GM12878 (cell line): Measurements from ENCODE around the gene SLC19A1. TPM values are rescaled to one million over a fixed set of nuclear protein-coding genes. Genes with fewer than 3 reads are reported as not detected.

Experiments used
- ATAC-seq: fragments of 200-7000 bp; cut with Tn5 transposase; 3 replicates; pipeline ENCODE4 v1.9.1; 2020; ENCODE audit warnings: mild to moderate bottlenecking, moderate library complexity
- BruUV-seq: library from RNA; stranded (reverse); fragments of 400-500 nt; replicated peaks from 2 replicates; lab custom pipeline; 2021; lab: Mats Ljungman, UMichigan
- CTCF ChIA-PET: fragments of 300-600 bp; sonication (Branson Sonifier 250); formaldehyde crosslinking; extraction: SDS; loops from one replicate; lab custom pipeline; 2021; ENCODE audit warnings: inconsistent platforms; lab: Yijun Ruan, JAX
- POLR2A ChIA-PET: fragments of 350-600 bp; formaldehyde crosslinking; extraction: SDS; loops from one replicate; lab custom pipeline; 2021; ENCODE audit warnings: inconsistent platforms; lab: Charles Lee
- RAD21 ChIA-PET: fragments of 300-600 bp; sonication (Branson Sonifier 250); formaldehyde crosslinking; loops from one replicate; lab custom pipeline; 2023; ENCODE audit warnings: antibody characterized with exemption; ENCODE audit not compliant: unreplicated experiment; lab: Charles Lee
- SMC1A ChIA-PET: fragments of 300-600 bp; sonication (Branson Sonifier 250); formaldehyde crosslinking; loops from one replicate; lab custom pipeline; 2023; ENCODE audit not compliant: unreplicated experiment, uncharacterized antibody; lab: Charles Lee
- DNase-seq: peaks from one replicate; pipeline ENCODE4 v3.0.0-alpha.2; 2011; ENCODE audit warnings: low read depth, low spot score
- FAIRE-seq: peaks from 3 replicates; lab custom pipeline; 2011; peaks lifted over from hg19 to GRCh38; lab: Jason Lieb, UNC
- H2AFZ ChIP-seq: 2 replicates; pipeline ENCODE4 v1.6.0; 2011; ENCODE audit warnings: low read depth, low read length, control low read depth; ENCODE audit not compliant: control insufficient read depth
- H3K27ac ChIP-seq: 2 replicates; pipeline ENCODE4 v1.5.1; 2011; ENCODE audit warnings: control low read depth; ENCODE audit not compliant: control insufficient read depth, insufficient read depth
- H3K27me3 ChIP-seq, 2 experiments: replicated peaks in 1 of 2; 2 replicates each; pipeline versions ENCODE4 v1.6.0 to v1.6.1; 2011; ENCODE audit warnings: low read length in 1 of 2; ENCODE audit not compliant: control insufficient read depth in 2 of 2, insufficient read depth in 2 of 2
- H3K36me3 ChIP-seq, 2 experiments: 2 replicates each; pipeline ENCODE4 v1.5.1; 2011; ENCODE audit warnings: low read length in 1 of 2; ENCODE audit not compliant: control insufficient read depth in 2 of 2, insufficient read depth in 2 of 2
- H3K4me1 ChIP-seq: 2 replicates; pipeline ENCODE4 v1.6.1; 2011; ENCODE audit warnings: mild to moderate bottlenecking, low read length, moderate library complexity, mixed read lengths; ENCODE audit not compliant: control insufficient read depth, insufficient read depth
- H3K4me2 ChIP-seq: 2 replicates; pipeline ENCODE4 v1.6.0; 2011; ENCODE audit warnings: control low read depth; ENCODE audit not compliant: control insufficient read depth, insufficient read depth
- H3K4me3 ChIP-seq: fragments of 200-600 bp; sonication (generic); 2 replicates; pipeline ENCODE4 v1.5.1; 2016
- H3K79me2 ChIP-seq: 2 replicates; pipeline ENCODE4 v1.6.0; 2011; ENCODE audit warnings: low read length; ENCODE audit not compliant: control insufficient read depth, insufficient read depth
- H3K9ac ChIP-seq: 2 replicates; pipeline ENCODE4 v1.8.0; 2011; ENCODE audit warnings: low read length, control low read depth, mixed read lengths; ENCODE audit not compliant: control insufficient read depth, insufficient read depth
- H3K9me3 ChIP-seq: replicated peaks from 3 replicates; pipeline ENCODE4 v1.5.1; 2011; ENCODE audit warnings: mild to moderate bottlenecking, low read length; ENCODE audit not compliant: control insufficient read depth, insufficient read depth
- H4K20me1 ChIP-seq: 2 replicates; pipeline ENCODE4 v1.6.0; 2011; ENCODE audit not compliant: control insufficient read depth, insufficient read depth
- BRCA1 ChIP-seq: IDR thresholded peaks from 2 replicates; pipeline ENCODE4 v1.6.1; 2011; ENCODE audit warnings: low read depth, low read length, improper control_type of control experiment
- CTCF ChIP-seq, 3 experiments: IDR thresholded peaks in 2 of 3; conservative IDR thresholded peaks in 1 of 3; 2 replicates each; pipeline ENCODE4 v1.5.1; 2011; ENCODE audit warnings: low read depth in 3 of 3, low read length in 3 of 3, mild to moderate bottlenecking in 3 of 3, control low read depth in 2 of 3, moderate library complexity in 2 of 3, inconsistent platforms in 1 of 3, mixed read lengths in 1 of 3; ENCODE audit not compliant: control insufficient read depth in 2 of 3, insufficient read depth in 1 of 3; ENCODE audit errors: extremely low read depth in 1 of 3
- ELK1 ChIP-seq: IDR thresholded peaks from 2 replicates; pipeline ENCODE4 v1.6.1; 2012; ENCODE audit warnings: low read depth, low read length, improper control_type of control experiment
- EZH2 ChIP-seq: IDR thresholded peaks from 2 replicates; pipeline ENCODE4 v1.6.1; 2012; ENCODE audit warnings: low read depth, mild to moderate bottlenecking, control low read depth, inconsistent platforms, low read length, borderline replicate concordance; ENCODE audit not compliant: control insufficient read depth
- FOXM1 ChIP-seq: IDR thresholded peaks from 2 replicates; pipeline ENCODE4 v1.6.1; 2012; ENCODE audit warnings: low read depth, mild to moderate bottlenecking, inconsistent platforms, low read length, moderate library complexity
- GATAD2B ChIP-seq: fragments of 450-650 bp; conservative IDR thresholded peaks from 2 replicates; pipeline ENCODE4 v1.6.1; 2017; ENCODE audit warnings: low read depth, mild to moderate bottlenecking, moderate library complexity
- KDM1A ChIP-seq: fragments of 200-600 bp; sonication (generic); IDR thresholded peaks from 2 replicates; pipeline ENCODE4 v1.6.1; 2016; ENCODE audit warnings: borderline replicate concordance
- MEF2A ChIP-seq: IDR thresholded peaks from 2 replicates; pipeline ENCODE4 v1.6.1; 2011; ENCODE audit warnings: low read depth, mild to moderate bottlenecking, low read length, moderate library complexity; ENCODE audit not compliant: insufficient read depth
- NFIC ChIP-seq: IDR thresholded peaks from 2 replicates; pipeline ENCODE4 v1.6.1; 2012; ENCODE audit warnings: low read depth, mild to moderate bottlenecking, inconsistent platforms, low read length, moderate library complexity
- NR2C2 ChIP-seq: IDR thresholded peaks from 2 replicates; pipeline ENCODE4 v1.6.1; 2011; ENCODE audit warnings: borderline replicate concordance, low read depth; ENCODE audit not compliant: control insufficient read depth, insufficient read length
- POLR2A ChIP-seq: IDR thresholded peaks from 2 replicates; pipeline ENCODE4 v1.6.1; 2011; ENCODE audit warnings: low read depth, mild to moderate bottlenecking, low read length
- POU2F2 ChIP-seq: IDR thresholded peaks from 3 replicates; pipeline ENCODE4 v1.6.1; 2011; ENCODE audit warnings: low read depth, mild to moderate bottlenecking, low read length, borderline replicate concordance
- TARDBP ChIP-seq: IDR thresholded peaks from 2 replicates; pipeline ENCODE4 v1.6.1; 2016; ENCODE audit warnings: borderline replicate concordance
- TCF7 ChIP-seq: IDR thresholded peaks from 2 replicates; pipeline ENCODE4 v1.6.1; 2014; ENCODE audit warnings: antibody characterized with exemption, borderline replicate concordance
- USF1 ChIP-seq: IDR thresholded peaks from 2 replicates; pipeline ENCODE4 v1.6.1; 2011; ENCODE audit warnings: borderline replicate concordance, low read depth, mild to moderate bottlenecking, moderate library complexity, mixed read lengths, low read length; ENCODE audit not compliant: insufficient read depth; ENCODE audit errors: extremely low read length
- YBX1 ChIP-seq: fragments of 450-650 bp; IDR thresholded peaks from 2 replicates; pipeline ENCODE4 v1.6.1; 2016; ENCODE audit warnings: antibody characterized with exemption
- ZNF384 ChIP-seq: IDR thresholded peaks from 2 replicates; pipeline ENCODE4 v1.6.1; 2012; ENCODE audit warnings: low read depth, mild to moderate bottlenecking, low read length, improper control_type of control experiment, borderline replicate concordance
- WGBS: methylation state at CpG from one replicate; pipeline ENCODE4 v1.1.6; 2016; ENCODE audit warnings: low lambda C conversion rate; ENCODE audit not compliant: insufficient replicate concordance, insufficient coverage; ENCODE audit errors: missing lambda C conversion rate; 5-methylcytosine and 5-hydroxymethylcytosine counted together
- in situ Hi-C: fragments of 300-500 bp; cut with MboI; formaldehyde crosslinking; loops from 9 replicates; pipeline ENCODE4 v1.14.3; 2018; ENCODE audit warnings: mixed read lengths
- intact Hi-C: fragments of 100-400 bp; cut with micrococcal nuclease; formaldehyde crosslinking; loops from one replicate; pipeline ENCODE4 v1.14.2; 2022; ENCODE audit not compliant: unreplicated experiment
- polyA plus RNA-seq, 11 experiments: library from polyadenylated mRNA; depleted of rRNA in 4 of 11; unstranded in 6 of 11; stranded (reverse) in 5 of 11; fragments of >200 nt; fragmentation: Nextera tagmentation in 4 of 11; fragmentation: Illumina TruSeq in 1 of 11; extraction: Ambion mirVana in 4 of 11; extraction: Trizol in 1 of 11; gene quantifications; 1 replicate in 1 of 11; 2 replicates in 10 of 11; pipeline versions ENCODE4 v1.2.1 to v1.2.3, GENCODE V29; 2011 to 2016; ENCODE audit warnings: inconsistent platforms in 2 of 11, missing spikeins in 2 of 11, low read depth in 1 of 11
- total RNA-seq, 4 experiments: library from RNA; depleted of rRNA in 3 of 4; stranded (reverse); fragments of >200 nt in 3 of 4; fragmentation: Illumina TruSeq in 1 of 4; extraction: Trizol in 1 of 4; gene quantifications; 2 replicates each; pipeline versions ENCODE4 v1.2.1 to v1.2.3, GENCODE V29; 2013 to 2021

Gene SLC19A1
- total and polyA plus RNA-seq, 10 of the 15 experiments (the other 5 are each of a cell fraction or from before 2014, with no cell fraction given) = 0.42 to 49.7 (median 12.2) TPM

GRCh38 chr21:45457832-45458172 is 84.4 kb downstream of the SLC19A1 start:
- in situ Hi-C loops = loop anchor here (25.0 kb wide), 1 partner anchor 354 kb away; no protein-coding TSS in a partner anchor
- no peak overlapping the region for H3K4me2 ChIP-seq
- H3K9ac ChIP-seq = no peak overlapping the region
- FAIRE-seq = no peak
- no peaks in the 10 kb centered on the region for H4K20me1 ChIP-seq
- H3K9me3 ChIP-seq = no peaks in the 10 kb centered on the region; the same call in 2 of the 3 replicates
- ChIA-PET SMC1A (no interaction called here), POLR2A (no interaction called here), RAD21 (no interaction called here), CTCF (no interaction called here)
- no peaks in the 10 kb centered on the region for H3K27me3 ChIP-seq
- BruUV-seq = no TSS peak
- TF ChIP-seq MEF2A = no peak
- TF ChIP-seq BRCA1 = no peak
- TF ChIP-seq FOXM1 = no peak
- TF ChIP-seq GATAD2B = no peak
- TF ChIP-seq POU2F2 = no peak
- TF ChIP-seq ELK1 = no peak
- no peak for TF ChIP-seq USF1
- no peak for TF ChIP-seq EZH2
- no peak for TF ChIP-seq YBX1
- TF ChIP-seq POLR2A = no peak
- no peak for TF ChIP-seq CTCF (IDR thresholded peaks at IDR 0.05 in 2 of 3, conservative IDR thresholded peaks at IDR 0.05 in 1 of 3; ENCODE audit: control insufficient read depth in 2 of 3, extremely low read depth in 1 of 3, insufficient read depth in 1 of 3, low read depth in 3 of 3, low read length in 3 of 3)
- no peak for TF ChIP-seq NR2C2
- TF ChIP-seq TCF7 = no peak
- TF ChIP-seq TARDBP = no peak
- no peak for TF ChIP-seq NFIC
- TF ChIP-seq ZNF384 = no peak
- no peak for TF ChIP-seq KDM1A
- ATAC-seq = no peak
- intact Hi-C loops = no loop called here
- no peaks in the 10 kb centered on the region for H3K36me3 ChIP-seq
- H3K27ac ChIP-seq = no peak overlapping the region
- no peaks in the 10 kb centered on the region for H3K4me1 ChIP-seq
- 10% methylated on average over 6 of the region's 9 CpGs for WGBS
- H3K79me2 ChIP-seq = no peaks in the 10 kb centered on the region
- DNase-seq = no peak
- H2AFZ ChIP-seq = no peak overlapping the region
- no peak overlapping the region for H3K4me3 ChIP-seq
